ENCODE results near the gene ENOX1. TPM values are rescaled to one million over a fixed set of nuclear protein-coding genes. Genes with fewer than 3 reads are reported as not detected.

The ENOX1 gene
- total RNA-seq, 1 experiment from 2014 or later = 0.95 TPM

DNA sequence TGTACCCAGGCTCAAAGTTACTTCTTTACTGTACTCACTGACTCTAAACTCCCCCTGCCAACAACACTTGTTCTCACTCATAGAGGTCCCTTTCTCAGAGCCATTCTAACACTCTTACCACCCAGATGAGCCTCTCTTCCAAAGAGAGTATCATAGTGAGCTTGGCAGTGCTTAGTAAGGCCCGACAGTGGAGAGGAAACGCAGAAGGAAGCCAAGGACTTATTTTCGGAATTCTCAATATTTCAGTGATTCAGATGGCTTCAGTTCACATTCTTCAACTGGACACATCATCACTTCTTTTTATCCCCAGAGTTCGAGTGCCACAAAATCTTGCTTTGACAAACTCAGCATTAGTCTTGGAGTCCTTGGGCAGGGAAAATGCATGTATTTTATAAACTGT lies 477.5 kb downstream of the ENOX1 start:
- no peak for DNase-seq
- no TSS peak for BruUV-seq (replicated peaks)
- Histone ChIP-seq H3K9ac (ENCODE audit: low read length) (no peak overlapping the region), H3F3A (ENCODE audit: low read length, unreplicated experiment) (no peaks in the 10 kb centered on the region), H3K4me2 (ENCODE audit: low read length) (no peak overlapping the region), H4K20me1 (ENCODE audit: low read length) (no peaks in the 10 kb centered on the region), H3K27ac (ENCODE audit: low read length) (no peak overlapping the region), H3K36me3 (ENCODE audit: low read depth, low read length) (no peaks in the 10 kb centered on the region), H3K4me1 (ENCODE audit: insufficient read depth, low read length) (0 out of 2 replicates have a peak, but pooled peaks cover 6% of the 10 kb centered on the region), H3K9me2 (replicated peaks; ENCODE audit: low read length) (no peaks in the 10 kb centered on the region), H3K79me2 (ENCODE audit: low read length) (no peaks in the 10 kb centered on the region), H2AFZ (ENCODE audit: low read length) (no peak overlapping the region), H3K9me3 (ENCODE audit: low read length) (no peaks in the 10 kb centered on the region), H3K4me3 (ENCODE audit: low read length) (no peak overlapping the region), H3K27me3 (ENCODE audit: low read length) (no peaks in the 10 kb centered on the region)
- intact Hi-C loops (cut with micrococcal nuclease) = loop anchor here (10.0 kb wide), 2 partner anchors 155 to 565 kb away; partner anchors contain the start of genes CCDC122 and LACC1
- TF ChIP-seq, protein P1, sequence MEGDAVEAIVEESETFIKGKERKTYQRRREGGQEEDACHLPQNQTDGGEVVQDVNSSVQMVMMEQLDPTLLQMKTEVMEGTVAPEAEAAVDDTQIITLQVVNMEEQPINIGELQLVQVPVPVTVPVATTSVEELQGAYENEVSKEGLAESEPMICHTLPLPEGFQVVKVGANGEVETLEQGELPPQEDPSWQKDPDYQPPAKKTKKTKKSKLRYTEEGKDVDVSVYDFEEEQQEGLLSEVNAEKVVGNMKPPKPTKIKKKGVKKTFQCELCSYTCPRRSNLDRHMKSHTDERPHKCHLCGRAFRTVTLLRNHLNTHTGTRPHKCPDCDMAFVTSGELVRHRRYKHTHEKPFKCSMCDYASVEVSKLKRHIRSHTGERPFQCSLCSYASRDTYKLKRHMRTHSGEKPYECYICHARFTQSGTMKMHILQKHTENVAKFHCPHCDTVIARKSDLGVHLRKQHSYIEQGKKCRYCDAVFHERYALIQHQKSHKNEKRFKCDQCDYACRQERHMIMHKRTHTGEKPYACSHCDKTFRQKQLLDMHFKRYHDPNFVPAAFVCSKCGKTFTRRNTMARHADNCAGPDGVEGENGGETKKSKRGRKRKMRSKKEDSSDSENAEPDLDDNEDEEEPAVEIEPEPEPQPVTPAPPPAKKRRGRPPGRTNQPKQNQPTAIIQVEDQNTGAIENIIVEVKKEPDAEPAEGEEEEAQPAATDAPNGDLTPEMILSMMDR (conservative IDR thresholded peaks at IDR 0.05; ENCODE audit: low read depth, low read length) = no peak
- ChIA-PET POLR2A (ENCODE audit: unreplicated experiment) (no interaction called here), CTCF (no interaction called here)
- no peak for ATAC-seq

DNA sequence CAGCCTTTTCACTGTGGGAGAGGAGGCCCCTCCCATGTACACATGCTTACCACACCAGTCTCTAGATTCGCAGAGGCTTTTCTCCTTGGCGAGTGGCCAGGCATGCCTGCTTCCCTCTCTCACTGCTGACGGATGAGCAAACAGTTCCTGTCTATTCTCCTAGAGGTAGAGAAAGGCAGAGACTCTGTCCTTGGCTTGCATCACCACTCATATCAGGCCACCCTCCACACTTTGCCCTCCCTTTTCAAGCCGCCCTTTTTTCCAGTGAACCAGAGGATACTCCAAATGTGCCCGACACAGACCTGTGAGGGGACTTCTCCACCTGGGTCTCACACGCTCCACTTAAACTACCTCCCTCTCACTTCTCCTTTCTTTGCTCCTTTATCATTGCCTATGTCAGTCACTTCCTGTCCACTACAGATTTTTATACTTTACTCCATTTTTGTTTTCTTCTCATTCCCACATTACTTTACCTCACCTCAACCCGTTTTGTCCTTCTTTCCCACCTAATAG lies 478.8 kb downstream of the ENOX1 start:
- BruUV-seq (replicated peaks) = no TSS peak
- Histone ChIP-seq H3K27ac (ENCODE audit: low read length) (no peak overlapping the region), H3K9me3 (ENCODE audit: low read length) (no peaks in the 10 kb centered on the region), H3K4me1 (ENCODE audit: insufficient read depth, low read length) (0 out of 2 replicates have a peak, but pooled peaks cover 6% of the 10 kb centered on the region), H2AFZ (ENCODE audit: low read length) (no peak overlapping the region), H3K36me3 (ENCODE audit: low read depth, low read length) (no peaks in the 10 kb centered on the region), H3K4me2 (ENCODE audit: low read length) (no peak overlapping the region), H3F3A (ENCODE audit: low read length, unreplicated experiment) (no peaks in the 10 kb centered on the region), H3K27me3 (ENCODE audit: low read length) (no peaks in the 10 kb centered on the region), H3K9ac (ENCODE audit: low read length) (no peak overlapping the region), H3K9me2 (replicated peaks; ENCODE audit: low read length) (no peaks in the 10 kb centered on the region), H3K4me3 (ENCODE audit: low read length) (no peak overlapping the region), H4K20me1 (ENCODE audit: low read length) (no peaks in the 10 kb centered on the region), H3K79me2 (ENCODE audit: low read length) (no peaks in the 10 kb centered on the region)
- ATAC-seq (no peak), DNase-seq (peak; percentile 16)
- no peak for TF ChIP-seq EZH2 (IDR thresholded peaks at IDR 0.05; ENCODE audit: low read length, unreplicated experiment)
- no peak for TF ChIP-seq EZH2phosphoT487 (IDR thresholded peaks at IDR 0.05; ENCODE audit: borderline replicate concordance, low read length)
- TF ChIP-seq, protein P1 (conservative IDR thresholded peaks at IDR 0.05; ENCODE audit: low read depth, low read length) = no peak
- intact Hi-C loops (cut with micrococcal nuclease) = loop anchor here (10.0 kb wide), 2 partner anchors 153 to 567 kb away; partner anchors contain the start of genes CCDC122 and LACC1
- ChIA-PET CTCF (no interaction called here), POLR2A (ENCODE audit: unreplicated experiment) (no interaction called here)

DNA sequence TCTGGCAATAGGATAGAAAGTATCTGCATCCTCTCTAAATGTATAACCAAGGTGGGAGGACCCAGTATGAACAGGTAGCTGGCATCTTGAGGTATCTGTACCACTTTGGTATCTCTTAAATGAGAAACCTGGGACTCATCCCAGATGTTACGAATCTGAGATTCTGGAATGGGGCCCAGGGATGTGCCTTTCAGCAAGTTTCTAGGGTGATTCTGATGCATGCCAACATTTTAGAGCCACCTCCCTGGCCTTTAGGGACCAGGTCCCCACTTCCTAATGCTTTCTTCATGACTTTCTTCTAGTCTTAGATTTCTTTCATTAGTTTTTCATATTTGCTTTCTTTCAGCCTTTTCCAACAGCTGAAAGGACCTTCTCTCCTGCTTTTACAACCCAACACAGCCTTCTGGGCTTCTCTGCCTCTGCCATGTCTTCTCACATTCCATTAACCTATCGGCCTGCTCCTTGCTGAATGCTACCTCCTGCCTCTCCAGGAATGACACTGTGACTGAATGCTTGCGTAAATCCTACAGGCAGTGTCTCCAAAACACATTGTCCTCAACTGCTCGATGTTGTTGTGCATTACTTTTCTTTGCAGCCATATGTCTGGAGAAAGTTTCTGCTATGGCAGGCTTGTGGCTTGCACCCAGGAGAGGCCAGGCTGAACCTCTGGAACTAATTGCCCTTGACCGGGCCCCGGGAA lies 479.4 kb downstream of the ENOX1 start:
- POLR2A ChIA-PET (ENCODE audit: unreplicated experiment) = no interaction called here
- intact Hi-C loops (cut with micrococcal nuclease) = loop anchor here (10.0 kb wide), 2 partner anchors 153 to 567 kb away; partner anchors contain the start of genes CCDC122 and LACC1
- TF ChIP-seq, protein P1 (conservative IDR thresholded peaks at IDR 0.05; ENCODE audit: low read depth, low read length) = no peak
- TF ChIP-seq EZH2phosphoT487 (IDR thresholded peaks at IDR 0.05; ENCODE audit: borderline replicate concordance, low read length) (no peak), EZH2 (IDR thresholded peaks at IDR 0.05; ENCODE audit: low read length, unreplicated experiment) (no peak)
- Histone ChIP-seq H3K9me2 (replicated peaks; ENCODE audit: low read length) (no peaks in the 10 kb centered on the region), H3K27me3 (ENCODE audit: low read length) (no peaks in the 10 kb centered on the region), H2AFZ (ENCODE audit: low read length) (no peak overlapping the region), H4K20me1 (ENCODE audit: low read length) (no peaks in the 10 kb centered on the region), H3K4me3 (ENCODE audit: low read length) (no peak overlapping the region), H3F3A (ENCODE audit: low read length, unreplicated experiment) (no peaks in the 10 kb centered on the region), H3K4me1 (ENCODE audit: insufficient read depth, low read length) (0 out of 2 replicates have a peak, but pooled peaks cover 6% of the 10 kb centered on the region), H3K4me2 (ENCODE audit: low read length) (no peak overlapping the region), H3K27ac (ENCODE audit: low read length) (no peak overlapping the region), H3K79me2 (ENCODE audit: low read length) (no peaks in the 10 kb centered on the region), H3K9ac (ENCODE audit: low read length) (no peak overlapping the region), H3K36me3 (ENCODE audit: low read depth, low read length) (no peaks in the 10 kb centered on the region), H3K9me3 (ENCODE audit: low read length) (no peaks in the 10 kb centered on the region)
- DNase-seq (no peak), ATAC-seq (no peak)
- no TSS peak for BruUV-seq (replicated peaks)
- CTCF ChIA-PET = no interaction called here
